NCI-H460 (cell line): ENCODE data around the gene SKAP2. TPM values are rescaled to one million over a fixed set of nuclear protein-coding genes. Genes with fewer than 3 reads are reported as not detected.
"Not testable (repeated sequence)": the region's sequence is repeated elsewhere in the genome, so short reads cannot be mapped to it uniquely, and the experiment has no call there.

Experiments used
- DNase-seq: peaks from one replicate; pipeline ENCODE4 v3.0.0-alpha.2; 2016; ENCODE audit warnings: low read depth; ENCODE audit errors: extremely low read depth
- total RNA-seq: library from RNA; depleted of rRNA; stranded (reverse); fragments of >200 nt; shearing (Covaris generic); gene quantifications from 2 replicates; pipeline ENCODE4 v1.2.3, GENCODE V29; 2014

Gene SKAP2
- total RNA-seq, 1 experiment from 2014 or later = 52.1 TPM

GRCh38 chr7:26857506-26858240, 6.7 kb downstream of the SKAP2 start:
- peak; percentile 46 for DNase-seq

DNA sequence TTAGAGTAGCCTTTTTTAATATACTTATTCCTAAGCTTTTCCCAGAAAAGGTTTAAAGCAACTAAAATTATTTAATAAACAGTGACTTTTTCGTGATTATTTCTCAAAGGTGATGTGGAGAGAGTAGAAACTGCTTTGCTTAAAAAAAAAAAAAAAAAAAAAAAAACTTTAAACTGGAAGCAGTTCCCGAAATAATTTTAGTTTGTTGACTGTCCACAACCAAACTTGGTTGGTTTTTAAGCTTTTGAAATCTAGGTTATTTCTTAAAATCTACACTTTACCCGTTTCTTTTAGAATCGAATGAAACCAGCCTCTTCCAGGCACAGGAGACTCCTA, 7.3 kb downstream of the SKAP2 start:
- no peak for DNase-seq

DNA sequence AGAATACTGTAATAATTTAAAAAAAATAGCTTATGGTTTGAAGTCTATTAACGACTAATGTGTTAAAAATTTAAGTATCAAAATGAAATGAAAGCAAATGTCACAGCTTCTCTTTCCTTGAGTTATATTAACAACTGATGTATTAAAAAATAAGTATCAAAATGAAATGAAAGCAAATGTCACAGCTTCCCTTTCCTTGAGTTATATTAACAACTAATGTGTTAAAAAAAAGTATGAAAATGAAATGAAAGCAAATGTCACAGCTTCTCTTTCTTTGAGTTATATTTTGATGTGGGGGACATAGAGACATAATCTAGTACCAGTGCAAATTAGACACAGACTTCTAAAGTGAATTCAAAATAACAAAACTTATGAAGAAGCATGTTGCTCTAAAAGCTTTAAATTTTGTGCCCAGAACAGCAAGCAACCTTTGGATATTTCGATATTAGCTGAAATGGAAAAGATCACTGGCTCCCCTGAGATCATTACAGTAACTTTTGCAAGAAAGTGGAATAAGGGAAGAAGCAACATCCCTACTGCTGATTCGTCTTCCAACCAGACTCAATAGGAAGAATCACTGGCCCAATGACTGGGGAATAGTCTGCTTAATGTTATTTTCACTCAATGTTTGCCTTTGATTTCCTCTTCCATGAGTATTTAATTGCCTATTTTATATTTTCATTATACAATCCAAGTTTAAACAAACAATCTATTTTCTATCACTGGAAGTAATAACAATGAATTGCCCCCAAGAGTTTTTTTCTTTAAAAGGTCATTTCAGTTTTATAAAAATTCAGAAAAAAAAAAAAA, 8.0 kb downstream of the SKAP2 start:
- DNase-seq = no peak

GRCh38 chr7:26854876-26855855, 9.2 kb downstream of the SKAP2 start:
- DNase-seq = no peak

- DNase-seq = peak; percentile 65
Observed at GRCh38 chr7:26853788-26854393, 10.5 kb downstream of the SKAP2 start.

DNA sequence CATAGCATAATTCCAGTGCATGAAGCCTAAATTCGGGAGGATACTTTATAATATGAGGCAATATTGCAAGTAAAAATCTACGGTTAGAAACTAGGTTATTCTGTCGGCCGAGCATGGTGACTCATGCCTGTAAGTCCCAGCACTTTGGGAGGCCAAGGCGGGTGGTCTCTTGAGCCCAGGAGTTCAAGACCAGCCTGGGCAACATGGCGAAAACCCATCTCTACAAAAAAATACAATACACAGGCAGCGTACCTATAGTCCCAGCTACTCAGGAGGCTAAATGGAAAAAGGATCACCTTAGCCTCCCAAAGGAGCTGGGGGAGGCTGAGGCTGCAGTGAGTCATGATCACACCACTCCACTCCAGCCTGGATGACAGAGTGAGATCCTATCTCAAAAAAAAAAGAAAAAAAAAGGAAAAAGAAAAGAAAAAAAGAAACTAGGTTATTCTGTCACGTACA, 14.2 kb downstream of the SKAP2 start:
- DNase-seq = no peak

DNA sequence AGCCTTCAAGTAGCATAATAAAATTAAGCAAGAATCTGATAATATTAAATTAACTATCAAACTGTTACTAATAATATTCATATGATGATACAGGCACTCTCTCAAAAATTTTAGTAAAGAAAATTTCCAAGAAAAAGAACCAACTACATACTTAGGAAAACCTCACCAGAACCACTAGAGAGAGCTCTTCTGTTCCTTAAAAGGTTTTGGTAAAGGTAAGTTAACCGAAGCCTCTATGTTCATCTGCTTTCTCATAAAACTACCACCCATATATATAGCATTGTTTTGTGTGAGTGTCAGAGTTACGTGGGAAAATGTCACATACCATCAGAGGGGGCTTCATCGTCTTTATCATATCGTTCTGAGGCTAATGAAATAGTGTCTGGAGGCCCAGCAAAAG, 20.7 kb downstream of the SKAP2 start:
- no peak for DNase-seq

- no peak for DNase-seq
Observed at GRCh38 chr7:26842897-26843296, 21.5 kb downstream of the SKAP2 start.

DNA sequence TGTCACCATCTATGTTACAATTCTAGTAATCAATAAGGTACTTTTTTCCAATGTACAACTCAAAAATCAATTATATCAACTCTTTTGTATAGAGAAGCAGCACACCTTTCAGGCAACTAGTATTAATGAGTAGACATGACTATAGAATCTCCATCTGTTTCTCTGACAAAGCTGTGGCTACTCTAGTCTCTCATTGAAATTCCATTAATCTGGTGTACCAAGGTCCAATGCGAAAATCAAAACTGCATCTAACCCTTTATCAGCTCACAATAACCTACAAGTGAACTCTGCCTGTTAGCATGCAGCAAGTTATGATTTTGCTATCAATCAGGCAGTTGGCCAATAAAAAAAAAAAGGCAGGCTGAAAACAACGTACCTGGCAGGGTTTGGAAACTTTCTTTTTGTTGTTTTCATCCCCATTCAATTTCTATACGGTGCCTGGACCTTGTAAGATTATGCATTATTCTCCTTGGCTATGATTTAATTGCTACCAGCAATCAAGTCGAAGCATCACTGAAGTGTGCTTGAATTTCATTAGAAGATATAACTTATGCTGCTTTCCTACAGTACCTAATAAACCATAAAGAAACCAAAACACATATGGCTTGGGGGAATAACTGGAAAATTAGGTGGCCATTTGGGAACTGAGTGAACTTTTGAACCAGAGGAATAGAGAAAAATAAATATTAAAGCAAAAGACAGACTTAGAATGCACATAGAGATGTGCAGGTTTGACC, 23.2 kb downstream of the SKAP2 start:
- DNase-seq = no peak

- not testable (repeated sequence) for DNase-seq
Observed at GRCh38 chr7:26836793-26837192, 27.6 kb downstream of the SKAP2 start.

- DNase-seq = no peak
Observed at GRCh38 chr7:26815426-26815825, 49.0 kb downstream of the SKAP2 start.

GRCh38 chr7:26813432-26813831, 51.0 kb downstream of the SKAP2 start:
- no peak for DNase-seq

- DNase-seq = no peak
Observed at GRCh38 chr7:26794541-26794940, 69.8 kb downstream of the SKAP2 start.

GRCh38 chr7:26792576-26792975, 71.8 kb downstream of the SKAP2 start:
- DNase-seq = no peak

DNA sequence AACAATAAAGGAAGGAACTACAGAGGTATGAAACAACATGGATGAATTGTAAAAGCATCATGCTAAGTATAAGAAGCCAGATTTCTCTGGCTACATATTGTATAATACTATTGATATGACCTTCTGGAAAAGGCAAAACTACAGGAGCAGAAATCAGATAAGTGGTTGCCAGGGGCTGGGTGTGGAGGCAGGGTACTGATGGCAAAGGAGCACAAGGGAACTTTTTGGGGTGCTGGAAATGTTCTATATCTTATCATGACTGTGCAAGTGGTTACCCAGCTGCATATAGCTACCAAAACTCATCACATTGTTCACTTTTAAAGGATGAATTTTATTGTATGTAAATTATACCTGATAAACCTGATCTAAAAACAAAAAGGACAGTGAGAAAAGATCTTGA, 72.4 kb downstream of the SKAP2 start:
- no peak for DNase-seq

- no peak for DNase-seq
Observed at GRCh38 chr7:26789481-26790184, 74.8 kb downstream of the SKAP2 start.

DNA sequence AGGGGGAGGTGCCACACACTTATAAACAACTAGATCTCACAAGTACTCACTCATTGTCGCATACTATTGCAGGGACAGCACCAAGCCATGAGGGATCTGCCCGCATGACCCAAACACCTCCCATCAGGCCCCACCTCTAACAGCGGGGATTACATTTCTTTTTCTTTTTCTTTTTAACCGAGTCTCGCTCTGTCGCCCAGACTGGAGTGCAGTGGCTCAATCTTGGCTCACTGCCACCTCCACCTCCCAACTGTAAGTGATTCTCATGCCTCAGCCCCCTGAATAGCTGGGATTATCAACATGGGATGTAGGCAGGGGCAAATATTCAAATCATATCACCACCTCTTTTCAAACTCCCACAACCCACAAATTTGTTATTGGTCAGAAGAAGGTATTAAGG, 76.7 kb downstream of the SKAP2 start:
- DNase-seq = no peak

DNA sequence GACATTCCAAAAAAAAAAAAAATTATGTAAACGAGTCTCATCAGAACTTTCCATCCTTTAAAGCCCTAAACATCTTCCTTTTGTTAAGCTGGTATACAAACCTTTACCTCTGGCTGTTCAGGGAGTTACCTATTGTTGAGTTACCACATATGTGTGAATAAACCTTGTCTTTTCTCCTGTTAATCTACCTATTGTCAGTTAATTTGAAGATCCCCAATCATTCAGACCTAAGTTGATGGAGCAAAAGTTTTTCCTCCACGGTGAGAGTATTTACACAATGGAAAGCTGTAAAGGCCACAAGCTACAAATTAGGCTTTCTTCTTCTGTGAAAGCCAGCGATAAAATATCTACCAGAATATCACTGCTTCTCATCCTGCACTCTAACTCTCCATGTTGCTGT, 80.3 kb downstream of the SKAP2 start:
- no peak for DNase-seq

- DNase-seq = no peak
Observed at GRCh38 chr7:26782501-26782900, 81.9 kb downstream of the SKAP2 start.
